NOMO-1 treated with DMSO at 0.1 percent for 48 hours (cell line): Measurements from ENCODE around the gene ITFG1.
"Not testable (repeated sequence)": the region's sequence is repeated elsewhere in the genome, so short reads cannot be mapped to it uniquely, and the experiment has no call there.

Source experiments
- DNase-seq: peaks from one replicate; lab custom pipeline; 2025; ENCODE audit not compliant: unreplicated experiment; lab: John Stamatoyannopoulos, UW

Gene ITFG1

GRCh38 chr16:47161464-47161863, 299.4 kb downstream of the ITFG1 start:
- DNase-seq = no peak

GRCh38 chr16:47160422-47160821, 300.4 kb downstream of the ITFG1 start:
- no peak for DNase-seq

- DNase-seq = no peak
Measured at GRCh38 chr16:47158992-47159391, 301.9 kb downstream of the ITFG1 start.

- no peak for DNase-seq
Measured at GRCh38 chr16:47156680-47157215, 304.1 kb downstream of the ITFG1 start.

- not testable (repeated sequence) for DNase-seq
Measured at GRCh38 chr16:47152501-47152900, 308.4 kb downstream of the ITFG1 start.

- DNase-seq = no peak
Measured at GRCh38 chr16:47150067-47150466, 310.8 kb downstream of the ITFG1 start.

GRCh38 chr16:47144559-47144877, 316.3 kb downstream of the ITFG1 start:
- DNase-seq = no peak

- peak; percentile 55 for DNase-seq
Measured at GRCh38 chr16:47143677-47144558, 316.9 kb downstream of the ITFG1 start, which contains the start of gene NETO2. Gene NETO2 (minus strand): TSS chr16:47143945. CDS start chr16:47143612, 333 bp downstream.

GRCh38 chr16:47142821-47143676, 317.8 kb downstream of the ITFG1 start:
- DNase-seq = peak; percentile 53

GRCh38 chr16:47142486-47142820, 318.4 kb downstream of the ITFG1 start:
- DNase-seq = peak; percentile 67

GRCh38 chr16:47141773-47142485, 318.9 kb downstream of the ITFG1 start:
- DNase-seq = peak; percentile 79

GRCh38 chr16:47140686-47141085, 320.2 kb downstream of the ITFG1 start:
- no peak for DNase-seq

GRCh38 chr16:47139561-47140185, 321.2 kb downstream of the ITFG1 start:
- DNase-seq = no peak

- DNase-seq = not testable (repeated sequence)
Measured at GRCh38 chr16:47137925-47138324, 322.9 kb downstream of the ITFG1 start.

GRCh38 chr16:47136099-47136842, 324.6 kb downstream of the ITFG1 start:
- peak; percentile 42 for DNase-seq

- no peak for DNase-seq
Measured at GRCh38 chr16:47134550-47134949, 326.3 kb downstream of the ITFG1 start.

GRCh38 chr16:47132308-47132707, 328.6 kb downstream of the ITFG1 start:
- no peak for DNase-seq

- no peak for DNase-seq
Measured at GRCh38 chr16:47129755-47130435, 331.0 kb downstream of the ITFG1 start.

GRCh38 chr16:47127541-47127940, 333.3 kb downstream of the ITFG1 start:
- no peak for DNase-seq
